ENCODE data around the gene LRRC75A. TPM values are rescaled to one million over a fixed set of nuclear protein-coding genes. Genes with fewer than 3 reads are reported as not detected.
A peak's percentile ranks its signal among the peaks of the same experiment; 100 is the strongest.

The LRRC75A gene
- total RNA-seq, 4 donors from 2014 or later = 0.26 to 6.0 (median 3.7) TPM

- Histone ChIP-seq H3K4me1 (peaks cover 0 to 8% of the 10 kb centered on the region in 2 donors), H3K27ac (peak overlapping the region; percentile 64 to 88), H3K9me3 (no peaks in the 10 kb centered on the region), H3K27me3 (no peaks in the 10 kb centered on the region), H3K36me3 (no peaks in the 10 kb centered on the region), H3K4me3 (peak overlapping the region; percentile 28 to 65)
- TF ChIP-seq CTCF (IDR thresholded peaks at IDR 0.05) = no peak
- no peak for TF ChIP-seq POLR2A (IDR thresholded peaks at IDR 0.05)
- no peak for DNase-seq
- intact Hi-C loops (cut with DNase I; ENCODE audit: low total_unique reads) = no loop called here
Observed at GRCh38 chr17:16492613-16493530, 879 bp upstream of the LRRC75A start.

DNA sequence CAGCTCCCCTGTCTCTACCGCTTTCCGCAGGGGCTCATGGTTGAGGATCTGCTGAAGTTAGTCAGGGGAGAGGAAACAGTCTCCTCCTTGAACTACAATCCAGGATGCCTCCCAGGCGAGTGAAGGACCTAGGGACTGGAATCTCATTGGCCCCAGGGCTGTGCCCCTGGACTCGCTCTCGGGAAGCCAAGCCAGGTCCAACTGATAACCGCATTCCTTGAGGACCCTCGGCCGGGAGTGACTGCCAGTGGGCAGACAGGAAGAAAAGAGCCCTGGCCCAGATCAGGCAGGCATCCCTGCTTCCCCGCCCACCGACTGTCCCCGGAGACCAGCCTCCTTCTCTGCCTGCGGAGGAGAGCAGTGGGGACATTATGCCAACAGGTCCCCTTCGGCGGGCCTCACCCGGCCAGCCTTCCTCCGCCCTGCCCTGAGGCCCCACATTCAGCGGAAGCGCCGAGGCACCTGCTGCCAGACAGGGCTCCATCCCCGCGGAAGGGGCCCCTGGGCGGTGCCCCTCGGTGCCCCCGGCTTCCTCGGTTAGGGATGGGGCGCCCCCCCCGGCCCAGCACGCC, 776 bp downstream of the LRRC75A start:
- H3K27ac ChIP-seq = peak overlapping the region; percentile 52 to 64
- intact Hi-C loops (cut with DNase I; ENCODE audit: low total_unique reads) = no loop called here

GRCh38 chr17:16489431-16489830, 2.6 kb downstream of the LRRC75A start:
- no peak for DNase-seq
- H3K4me3 ChIP-seq = no peak overlapping the region
- H3K9me3 ChIP-seq = no peaks in the 10 kb centered on the region
- H3K27me3 ChIP-seq = no peaks in the 10 kb centered on the region
- no peak overlapping the region for H3K27ac ChIP-seq
- peaks cover 5 to 13% of the 10 kb centered on the region in 2 donors for H3K4me1 ChIP-seq
- no peaks in the 10 kb centered on the region for H3K36me3 ChIP-seq
- intact Hi-C loops (cut with DNase I; ENCODE audit: low total_unique reads) = no loop called here
- TF ChIP-seq CTCF (IDR thresholded peaks at IDR 0.05) (no peak), POLR2A (IDR thresholded peaks at IDR 0.05) (no peak)

More for the DNA sequence above, 776 bp downstream of the LRRC75A start:
- H3K4me1 ChIP-seq = peaks cover 0 to 8% of the 10 kb centered on the region in 2 donors
- H3K4me3 ChIP-seq = peak overlapping the region; percentile 35 to 65
- TF ChIP-seq POLR2A (IDR thresholded peaks at IDR 0.05) = no peak
- TF ChIP-seq CTCF (IDR thresholded peaks at IDR 0.05) = no peak
- H3K9me3 ChIP-seq = no peaks in the 10 kb centered on the region
- H3K36me3 ChIP-seq = no peaks in the 10 kb centered on the region
- no peak for DNase-seq
- H3K27me3 ChIP-seq = no peaks in the 10 kb centered on the region

GRCh38 chr17:16488968-16489337, 3.0 kb downstream of the LRRC75A start:
- no peaks in the 10 kb centered on the region for H3K27me3 ChIP-seq
- H3K9me3 ChIP-seq = no peaks in the 10 kb centered on the region
- H3K4me3 ChIP-seq = no peak overlapping the region
- no peak overlapping the region for H3K27ac ChIP-seq
- H3K4me1 ChIP-seq = peaks cover 5 to 13% of the 10 kb centered on the region in 2 donors
- intact Hi-C loops (cut with DNase I; ENCODE audit: low total_unique reads) = no loop called here
- no peaks in the 10 kb centered on the region for H3K36me3 ChIP-seq
- DNase-seq = no peak
- no peak for TF ChIP-seq CTCF (IDR thresholded peaks at IDR 0.05)
- TF ChIP-seq POLR2A (IDR thresholded peaks at IDR 0.05) = no peak

All from uterus (tissue), 4 donors.